HG03064 (cell line): ENCODE measurements around the gene SNX7.

ENCODE experiments used
- ATAC-seq: cut with Tn5 transposase; IDR thresholded peaks from one replicate; pipeline ENCODE4 v1.9.1; 2021; ENCODE audit warnings: low read depth; ENCODE audit not compliant: unreplicated experiment

Gene SNX7

DNA sequence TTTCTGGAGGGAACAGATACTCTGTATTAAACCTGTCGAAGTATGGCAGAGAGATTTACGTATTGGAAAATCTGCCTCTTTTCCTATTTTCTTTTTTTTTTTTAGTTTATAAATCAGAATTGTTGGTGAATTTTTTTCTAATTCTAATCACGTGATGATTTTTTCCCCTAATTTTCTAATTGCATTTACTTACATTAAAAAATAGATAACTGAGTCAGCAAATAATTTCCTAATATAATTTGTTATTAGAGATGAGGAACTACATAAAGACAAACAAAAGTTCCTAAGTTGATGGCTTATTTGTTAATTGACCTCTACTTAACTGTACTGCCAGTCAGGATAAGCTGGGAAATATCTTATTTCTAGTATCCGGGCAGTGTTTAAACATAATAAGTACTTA, 34.6 kb downstream of the SNX7 start:
- no peak for ATAC-seq

DNA sequence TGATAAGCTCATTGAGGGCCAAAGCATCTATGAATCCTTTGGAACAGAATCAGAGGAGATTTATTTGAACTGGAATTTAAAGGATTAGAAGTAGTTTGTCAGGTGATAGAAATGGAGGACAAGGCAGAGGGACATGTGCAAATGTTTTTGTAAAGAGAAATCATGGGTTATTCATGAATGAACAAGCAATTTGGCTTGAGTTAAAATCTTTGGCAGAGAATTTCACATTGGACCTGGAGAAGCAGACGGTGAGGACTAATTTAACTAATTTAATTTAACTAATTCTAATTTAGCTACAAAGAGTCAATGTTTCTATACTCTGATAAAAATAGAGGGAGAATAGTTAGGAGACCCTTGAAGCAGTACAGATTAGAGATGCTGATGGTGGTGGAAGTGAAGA, 36.3 kb downstream of the SNX7 start:
- no peak for ATAC-seq

DNA sequence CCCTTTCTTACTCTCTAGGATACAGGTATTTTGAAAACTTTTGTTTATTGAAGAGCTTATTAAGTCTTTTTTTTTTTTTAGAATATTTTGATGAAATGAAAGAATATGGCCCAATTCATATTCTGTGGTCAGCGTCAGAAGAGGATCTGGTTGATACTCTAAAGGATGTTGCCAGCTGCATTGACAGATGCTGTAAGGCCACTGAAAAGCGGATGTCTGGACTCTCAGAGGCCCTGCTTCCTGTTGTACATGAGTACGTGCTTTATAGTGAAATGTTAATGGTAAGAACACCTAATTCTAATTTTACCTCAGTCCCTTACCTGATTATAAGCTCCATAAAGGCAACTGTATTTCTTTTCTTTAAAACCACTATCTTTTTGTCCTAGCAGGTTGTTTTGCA, 37.1 kb downstream of the SNX7 start:
- ATAC-seq: no peak

DNA sequence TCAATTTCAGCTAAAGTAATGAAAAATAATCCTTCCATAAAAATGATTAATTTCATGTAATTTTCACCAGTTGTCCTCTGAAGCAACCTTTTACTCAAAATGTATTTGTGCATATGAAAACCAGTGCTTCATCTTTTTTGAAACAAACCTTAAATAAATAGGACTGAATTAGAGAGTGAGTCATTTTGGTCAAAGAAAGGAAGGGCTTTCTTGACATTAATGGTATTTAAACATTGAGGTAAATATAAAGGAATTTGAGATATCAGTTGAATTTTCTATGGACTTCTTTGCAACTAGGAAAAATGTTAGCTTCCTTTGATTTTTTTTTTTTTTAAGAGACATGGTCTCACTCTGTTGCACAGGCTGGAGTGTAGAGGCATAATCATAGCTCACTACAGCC, 38.7 kb downstream of the SNX7 start:
- ATAC-seq: no peak

DNA sequence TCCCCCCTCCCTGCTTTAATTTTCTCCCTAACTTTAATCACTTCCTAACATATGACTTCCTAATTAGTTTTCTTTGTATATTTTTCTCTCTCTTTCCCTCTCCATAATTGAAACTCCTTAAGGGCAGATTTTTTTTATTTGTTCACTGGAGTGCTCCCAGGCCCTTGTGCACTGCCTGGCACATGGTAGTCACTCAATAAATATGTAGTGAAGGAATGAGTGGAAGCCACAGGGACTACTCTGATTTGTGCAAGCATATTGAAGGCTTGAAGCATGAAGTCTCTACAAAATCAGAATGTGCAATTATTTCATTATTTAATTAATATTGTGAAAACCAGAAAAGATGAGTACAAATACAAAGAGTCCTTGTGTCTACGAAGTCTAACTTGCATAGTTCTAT, 41.5 kb downstream of the SNX7 start:
- ATAC-seq: no peak

DNA sequence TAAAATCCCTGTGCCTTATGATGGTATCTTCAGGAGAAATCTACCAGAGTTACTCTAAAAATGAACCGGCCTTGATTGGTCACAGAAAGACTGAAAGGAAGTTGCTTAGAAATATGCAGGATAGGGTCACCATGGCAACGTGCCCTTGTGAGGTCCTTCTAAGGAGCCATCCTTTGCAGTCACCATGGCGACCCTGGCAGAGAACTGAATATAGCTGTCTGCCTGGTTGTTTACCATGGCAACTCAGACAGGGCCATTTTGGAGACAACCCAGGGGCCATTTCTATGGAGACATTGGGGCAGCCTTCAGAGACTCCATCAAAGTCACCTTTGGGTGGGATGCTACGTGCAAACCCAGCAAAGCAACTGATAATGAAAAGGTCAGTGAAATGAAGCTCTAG, 43.0 kb downstream of the SNX7 start:
- ATAC-seq: no peak

DNA sequence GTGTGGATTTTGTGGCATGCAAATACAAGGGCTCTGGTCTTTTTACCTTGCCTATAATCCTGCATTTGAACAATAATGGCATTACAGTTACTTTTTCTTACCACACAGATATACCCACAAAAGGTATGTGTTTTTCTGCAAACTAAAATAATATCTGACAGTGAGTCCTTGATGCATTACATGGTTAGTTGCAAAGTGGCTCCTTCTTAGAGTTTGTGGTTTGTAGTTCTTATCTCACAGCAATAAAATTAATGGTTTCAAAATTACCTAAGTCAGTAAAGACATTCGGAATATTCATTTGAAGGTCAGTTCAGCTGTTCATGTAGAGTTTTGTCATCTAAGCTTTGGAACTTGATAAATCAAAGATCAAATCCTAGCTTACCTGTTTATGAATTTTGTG, 43.5 kb downstream of the SNX7 start:
- ATAC-seq: no peak

DNA sequence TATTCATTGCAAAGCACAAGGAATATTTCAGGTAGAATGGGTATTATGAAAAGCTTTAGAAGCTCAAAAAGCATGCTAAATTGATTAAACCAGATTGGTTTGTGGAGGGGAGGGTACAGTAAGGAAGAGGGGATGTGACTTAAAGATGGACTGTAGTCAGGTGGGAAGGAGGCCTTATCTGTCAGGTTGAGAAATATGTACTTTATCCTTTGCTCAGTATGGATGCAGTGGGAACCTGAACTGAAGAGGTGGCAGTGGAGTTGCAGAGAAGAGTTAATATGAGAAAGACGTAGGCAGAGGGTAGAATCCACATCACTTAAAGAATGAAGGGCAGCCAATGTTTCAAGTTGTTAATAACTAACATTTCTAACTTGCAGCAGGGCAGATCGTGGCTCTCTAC, 44.1 kb downstream of the SNX7 start:
- ATAC-seq: no peak

DNA sequence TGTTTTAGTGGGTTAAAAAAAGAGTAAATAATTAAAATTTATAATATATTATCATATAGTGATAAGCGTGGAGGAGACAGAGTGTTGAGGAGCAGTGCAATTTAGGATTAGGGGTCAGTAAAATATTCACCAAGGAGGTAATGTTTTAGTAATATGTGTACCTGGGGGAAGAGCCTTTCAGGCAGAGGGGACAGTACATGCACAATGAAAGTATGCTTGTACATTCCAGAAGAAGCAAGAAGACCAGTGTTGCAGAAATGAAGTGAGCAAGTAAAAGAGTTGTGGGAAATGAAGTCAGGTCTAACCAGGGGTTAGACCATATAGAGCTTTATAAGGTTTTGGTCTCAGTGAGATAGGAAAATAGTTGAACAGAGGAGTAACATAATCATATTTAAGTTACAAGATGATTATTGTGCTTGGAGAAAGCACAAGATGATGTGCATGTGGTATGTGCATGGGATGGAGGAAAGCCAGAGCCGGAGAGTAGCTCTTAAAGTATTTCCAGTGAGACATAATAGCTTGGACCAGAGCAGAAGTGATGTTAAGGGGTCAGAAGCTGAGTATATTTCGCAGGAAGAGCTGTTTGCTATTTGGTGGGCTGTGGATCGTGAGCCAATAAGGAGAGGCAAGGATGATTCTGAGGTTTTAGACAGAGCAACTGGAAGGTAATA, 44.8 kb downstream of the SNX7 start:
- no peak for ATAC-seq

DNA sequence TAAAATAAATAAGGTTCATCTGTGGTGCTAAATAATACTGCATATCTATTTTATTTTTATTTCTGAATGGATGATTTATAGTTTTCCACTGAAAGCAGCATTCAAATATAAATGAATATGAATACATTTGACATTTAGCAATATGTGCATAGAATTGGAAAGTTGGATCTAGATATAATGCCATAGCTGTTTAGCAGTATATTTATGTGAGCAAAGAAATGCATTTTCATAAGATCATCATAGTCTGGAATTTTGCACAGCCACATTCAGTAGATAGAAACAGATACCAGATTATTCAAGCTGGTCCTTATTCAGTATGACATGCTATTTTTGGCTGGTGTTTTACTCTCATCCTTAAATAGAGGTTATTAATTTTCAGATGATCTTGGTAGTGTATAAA, 46.0 kb downstream of the SNX7 start:
- no peak for ATAC-seq

DNA sequence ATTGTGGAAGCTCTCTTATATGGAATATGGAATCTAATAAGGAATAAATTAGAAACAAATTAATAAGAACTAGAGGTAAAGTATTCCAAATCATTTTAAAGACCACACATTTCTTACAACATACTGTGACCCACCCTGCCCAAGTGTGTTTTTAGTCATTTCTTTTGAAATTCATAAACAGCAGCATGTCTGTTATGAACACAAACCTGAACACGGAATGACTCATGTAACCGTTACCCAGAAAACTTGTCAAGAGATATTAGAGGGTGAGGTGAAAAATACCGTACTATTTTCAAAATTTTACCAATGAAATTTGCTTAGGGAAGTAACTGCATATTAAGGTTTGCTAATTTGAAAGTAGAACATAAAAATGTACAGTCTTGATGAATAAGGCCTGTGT, 48.4 kb downstream of the SNX7 start:
- no peak for ATAC-seq

DNA sequence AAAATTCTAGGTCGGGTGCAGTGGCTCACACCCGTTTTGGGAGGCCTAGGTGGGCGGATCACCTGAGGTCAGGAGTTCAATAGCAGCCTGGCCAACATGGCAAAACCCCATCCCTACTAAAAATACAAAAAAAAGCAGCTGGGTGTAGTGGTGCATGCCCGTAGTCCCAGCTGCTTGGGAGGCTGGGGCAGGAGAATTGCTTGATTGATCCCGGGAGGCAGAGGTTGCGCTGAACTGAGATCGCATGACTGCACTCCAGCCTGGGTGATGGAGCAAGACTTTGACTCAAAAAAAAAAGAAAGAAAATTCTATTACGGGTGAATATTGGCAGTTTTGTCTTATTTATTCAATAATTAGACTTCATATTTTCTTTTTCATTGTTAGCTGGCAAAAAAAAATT, 62.1 kb downstream of the SNX7 start:
- ATAC-seq: no peak

DNA sequence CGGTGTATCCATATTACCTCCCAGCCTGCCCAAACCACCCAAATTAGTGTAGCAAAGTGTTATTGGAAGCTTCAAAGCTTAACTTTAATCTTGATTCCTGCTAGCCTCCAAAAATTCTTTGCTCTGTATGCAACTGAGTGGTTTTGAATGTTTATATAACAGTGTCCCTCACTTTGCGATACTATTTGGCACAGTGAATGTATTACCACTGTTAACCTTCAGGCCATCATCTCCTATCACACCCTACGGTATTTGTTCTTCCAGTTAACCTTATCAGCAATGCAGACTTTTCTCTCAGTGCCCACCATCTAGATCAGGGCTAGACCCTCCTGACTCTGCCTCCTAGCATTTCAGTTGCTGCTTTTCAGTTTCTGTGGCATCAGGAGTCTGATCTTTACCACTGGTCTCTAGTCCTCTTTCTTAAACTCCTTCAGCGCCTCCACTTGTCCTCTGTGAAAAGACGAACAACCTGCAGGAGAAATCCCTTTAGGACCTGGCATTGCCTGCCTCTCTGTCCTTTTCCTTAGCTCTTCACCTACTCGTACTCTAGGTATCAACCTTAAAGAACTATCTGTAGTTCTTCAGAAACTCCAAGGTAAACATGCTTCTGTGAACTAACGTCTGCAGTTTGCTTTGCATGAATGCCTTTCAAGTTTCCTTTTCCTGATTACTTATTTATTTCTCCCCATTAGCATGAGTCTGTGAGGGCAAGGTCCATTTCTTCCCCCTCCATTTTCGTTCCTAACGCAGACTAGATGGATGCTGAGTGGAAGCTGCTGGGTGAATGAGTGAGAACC, 71.7 kb downstream of the SNX7 start:
- no peak for ATAC-seq

DNA sequence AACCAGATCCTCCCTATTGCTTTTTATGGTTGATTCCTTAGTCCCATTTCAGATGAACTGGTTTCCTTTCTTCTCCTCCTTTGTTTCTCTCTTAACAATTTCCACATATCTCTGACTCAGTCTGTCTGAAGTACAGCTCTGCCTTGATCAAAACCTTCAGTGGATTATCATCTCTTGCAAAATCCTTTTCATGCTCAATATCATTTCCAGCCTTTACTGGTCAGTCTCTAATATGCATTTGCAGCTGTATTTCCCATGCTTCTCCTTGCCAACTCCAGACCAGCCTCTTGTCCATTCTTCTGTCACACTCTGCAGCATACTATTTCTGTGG, 72.2 kb downstream of the SNX7 start:
- no peak for ATAC-seq

DNA sequence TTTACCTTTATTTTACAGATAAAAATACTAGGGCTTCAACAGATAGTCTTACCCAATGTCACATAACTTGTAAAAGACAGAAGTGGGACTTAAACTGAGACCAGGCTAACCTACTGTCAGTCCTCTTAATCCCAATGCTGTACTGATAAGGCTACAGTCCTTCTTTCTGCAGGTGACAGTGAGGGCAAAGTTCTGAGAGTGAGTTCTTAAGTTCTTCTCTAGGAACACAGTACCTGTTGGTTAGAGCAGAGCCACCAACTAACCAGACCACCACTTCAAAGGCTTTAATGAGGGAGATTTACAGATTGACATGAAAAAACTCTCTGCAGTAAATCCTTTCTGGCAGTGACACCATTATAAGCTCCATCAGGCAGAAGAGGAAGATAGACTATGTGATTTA, 74.2 kb downstream of the SNX7 start:
- no peak for ATAC-seq

DNA sequence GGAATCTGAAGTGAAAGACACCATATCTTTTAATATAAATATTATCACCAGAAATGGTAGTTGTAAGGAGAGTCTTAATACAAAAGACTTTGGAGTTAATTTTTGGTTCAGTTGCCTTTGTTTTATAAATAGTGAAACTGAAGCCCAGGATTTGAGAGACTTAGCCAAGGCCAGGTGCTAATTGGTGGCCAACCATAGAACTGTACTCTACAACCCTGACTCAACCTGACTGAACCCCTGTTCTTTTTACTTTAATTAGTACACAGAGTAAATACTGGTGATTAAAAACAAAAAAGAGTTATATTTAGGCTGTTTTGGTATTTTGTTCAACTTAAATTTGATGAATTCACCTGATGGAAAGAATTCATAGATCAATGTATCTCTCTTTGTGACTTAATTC, 76.3 kb downstream of the SNX7 start:
- no peak for ATAC-seq

DNA sequence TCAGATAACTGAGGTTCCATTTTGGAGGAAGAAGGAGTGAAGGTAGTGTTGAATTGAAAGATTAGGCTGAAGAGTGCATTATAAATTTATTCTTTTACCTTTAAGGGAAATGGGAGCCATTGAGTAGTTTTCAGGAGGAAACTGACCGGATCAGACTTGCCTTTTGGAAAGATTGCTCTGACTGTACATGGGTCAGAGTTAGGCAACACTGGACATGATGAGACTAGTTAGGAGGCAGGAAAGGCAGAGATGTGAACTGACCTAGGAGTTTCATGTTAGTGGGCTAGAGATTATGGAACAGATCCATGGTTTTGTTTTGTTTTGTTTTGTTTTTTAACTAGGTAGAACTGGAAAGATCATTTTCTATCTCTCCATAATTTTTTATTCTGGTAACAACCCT, 78.2 kb downstream of the SNX7 start:
- no peak for ATAC-seq

DNA sequence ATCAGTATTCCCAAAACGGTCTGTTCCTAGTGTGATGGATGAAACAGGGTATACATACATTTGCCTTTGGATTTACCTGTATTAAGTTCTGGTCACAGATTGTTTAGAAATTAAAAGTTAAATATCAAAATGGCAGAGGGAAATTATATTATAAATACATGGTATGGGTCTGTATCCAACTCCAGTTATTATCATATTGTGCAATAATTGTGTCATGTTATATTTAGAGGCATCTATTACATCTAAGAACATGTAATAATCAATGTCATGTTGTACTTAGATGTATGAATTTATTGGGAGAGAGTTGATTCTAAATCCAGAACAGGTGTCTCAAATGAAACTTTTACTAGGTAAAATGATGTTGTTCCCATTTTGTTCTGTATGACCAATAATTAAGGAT, 79.6 kb downstream of the SNX7 start:
- no peak for ATAC-seq

DNA sequence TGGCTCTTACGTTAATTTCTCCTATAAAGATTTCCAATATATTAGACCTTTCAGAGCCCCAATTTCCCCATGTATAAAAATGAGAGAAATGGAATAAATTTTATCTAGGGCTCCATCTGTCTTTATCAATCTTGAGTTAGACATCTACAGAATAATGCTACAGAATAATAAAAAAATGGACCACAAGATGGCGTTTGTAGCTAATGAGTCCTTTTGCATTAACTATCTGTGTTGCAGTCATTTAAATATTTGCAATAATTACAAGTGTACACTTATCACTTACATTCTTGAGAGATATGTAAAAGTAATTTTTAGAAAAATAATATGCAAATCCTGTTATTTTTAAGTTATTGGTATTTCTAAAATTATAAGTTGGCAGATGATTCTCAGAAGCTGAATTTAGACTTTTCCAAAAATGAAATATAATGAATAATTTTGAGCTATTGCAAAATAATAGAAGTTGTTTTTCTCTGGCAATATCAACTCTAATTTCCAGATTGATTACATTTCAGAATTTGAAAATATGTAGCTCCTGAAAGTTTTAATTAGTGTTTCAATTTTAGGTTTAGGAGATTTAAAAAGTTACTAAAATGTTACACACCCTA, 87.7 kb downstream of the SNX7 start:
- no peak for ATAC-seq

DNA sequence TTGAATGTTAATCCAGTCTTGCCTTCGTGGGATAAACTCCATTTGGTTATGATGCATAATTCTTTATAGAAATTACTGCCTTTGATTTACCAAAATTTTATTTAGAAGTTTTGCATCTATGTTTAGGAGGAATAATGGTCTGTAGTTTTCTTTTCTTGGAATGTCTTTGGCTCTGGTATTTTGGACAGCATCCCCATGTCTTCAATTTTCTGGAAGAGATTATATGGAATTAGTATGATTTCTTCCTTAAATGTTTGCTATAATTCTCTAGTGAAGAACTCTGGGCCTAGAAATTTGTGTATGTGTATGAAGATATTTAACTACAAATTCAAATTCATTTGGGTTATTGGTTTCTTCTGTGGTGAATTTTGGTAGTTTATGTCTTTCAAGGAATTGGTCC, 92.7 kb downstream of the SNX7 start:
- ATAC-seq: no peak

DNA sequence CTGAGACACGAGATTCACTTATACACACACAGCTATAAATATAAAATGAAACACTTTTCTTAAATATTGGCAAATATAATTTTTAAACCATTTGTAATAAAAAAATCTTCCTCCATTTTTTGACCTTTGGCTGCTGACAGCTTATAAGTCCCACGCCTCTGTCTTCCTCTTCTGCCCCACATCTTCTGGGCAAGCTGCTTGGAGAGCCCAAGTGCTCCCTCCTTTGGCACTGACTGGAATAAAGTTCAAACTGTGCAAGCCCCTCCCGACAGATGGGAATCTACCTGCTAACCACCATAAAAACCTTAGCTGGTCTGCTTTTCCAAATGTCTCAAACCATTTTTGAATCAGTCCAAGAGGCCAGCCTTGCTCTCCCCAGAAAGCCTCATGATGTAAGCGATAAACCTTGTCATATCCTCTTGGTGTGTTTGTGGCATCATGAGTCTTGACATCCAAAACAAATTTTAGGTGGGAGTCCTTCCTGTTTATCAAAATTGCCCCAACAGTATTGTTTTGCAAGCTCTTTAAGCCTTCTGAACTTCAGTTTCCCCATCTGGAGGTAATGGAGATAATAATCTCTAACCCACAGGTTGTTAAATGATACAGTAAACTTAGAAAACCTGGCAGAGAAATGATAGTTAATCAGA, 99.8 kb downstream of the SNX7 start:
- ATAC-seq: no peak
